Measurements from ENCODE around the gene UFD1. TPM values are rescaled to one million over a fixed set of nuclear protein-coding genes. Genes with fewer than 3 reads are reported as not detected.

The UFD1 gene
- total and polyA plus RNA-seq, 9 of the 15 experiments (the other 6 are each of a cell fraction or from before 2014, with no cell fraction given): 238 to 645 (median 363) TPM

GRCh38 chr22:19495562-19496323 lies 16.8 kb upstream of the UFD1 start (continued):
- TF ChIP-seq TAF1 (IDR thresholded peaks at IDR 0.05; ENCODE audit: control insufficient read depth, extremely low read depth, insufficient read depth, low read length, severe bottlenecking) (no peak), THRAP3 (IDR thresholded peaks at IDR 0.05; ENCODE audit: borderline replicate concordance) (no peak), NR2C2 (CRISPR knock-in tag; IDR thresholded peaks at IDR 0.05) (0 out of 2 replicates have a peak, but pooled peaks have one; percentile 4), NR2C2 (tag; IDR thresholded peaks at IDR 0.05) (no peak), ZBTB49 (CRISPR knock-in tag; IDR thresholded peaks at IDR 0.05; ENCODE audit: borderline replicate concordance) (no peak)

- peaks cover 97% of the 10 kb centered on the region for H3K36me3 ChIP-seq (ENCODE audit: control insufficient read depth, insufficient read depth, low read length)
- POLR2A ChIA-PET: interaction anchor here (0.5 to 7.8 kb wide), 11 partner anchors 8 to 99 kb away, joined by 3 to 95 read pairs (median 4); partner anchors contain the start of genes CDC45 and UFD1
- TF ChIP-seq ILK (tag; IDR thresholded peaks at IDR 0.05; ENCODE audit: borderline replicate concordance, low read depth) (no peak), ZNF583 (CRISPR knock-in tag; IDR thresholded peaks at IDR 0.05) (no peak)
Measured at GRCh38 chr22:19494676-19495173, 15.7 kb upstream of the UFD1 start.

More at GRCh38 chr22:19494676-19495173, 15.7 kb upstream of the UFD1 start:
- FAIRE-seq (no peak), ATAC-seq (no peak), DNase-seq (ENCODE audit: extremely low read depth in 1 of 4, low spot score in 3 of 4) (no peak)
- in situ Hi-C loops (cut with MboI): no loop called here
- intact Hi-C loops (cut with micrococcal nuclease): no loop called here
- H3K4me2 ChIP-seq (ENCODE audit: insufficient read depth, low read length): no peak overlapping the region
- H4K20me1 ChIP-seq (replicated peaks; ENCODE audit: control insufficient read depth, insufficient read depth, low read length): no peaks in the 10 kb centered on the region; the same call in 1 of the 2 replicates
- H3K9me1 ChIP-seq (ENCODE audit: control insufficient read depth, insufficient read depth, low read length): no peaks in the 10 kb centered on the region
- H3K4me3 ChIP-seq: no peak overlapping the region
- no peaks in the 10 kb centered on the region for H3K27me3 ChIP-seq (ENCODE audit: control insufficient read depth in 2 of 2, insufficient read depth in 2 of 2, low read length in 2 of 2)
- BruUV-seq (replicated peaks): no TSS peak
- no peaks in the 10 kb centered on the region for H3K9me3 ChIP-seq (replicated peaks; ENCODE audit: control insufficient read depth, insufficient read depth, low read depth, low read length)
- H2AFZ ChIP-seq (ENCODE audit: low read depth, low read length): no peak overlapping the region
- H3K79me2 ChIP-seq (ENCODE audit: control insufficient read depth, insufficient read depth, low read length): peaks cover 13% of the 10 kb centered on the region
- no peak overlapping the region for H3K27ac ChIP-seq (ENCODE audit: extremely low read depth, low read depth, low read length)
- H3K4me1 ChIP-seq (replicated peaks in 1 of 2; ENCODE audit: control insufficient read depth in 2 of 2, insufficient read depth in 2 of 2, low read length in 2 of 2): no peaks in the 10 kb centered on the region; a peak in 2 of 5 replicates
- 96% methylated on average over 6 of the region's 6 CpGs for WGBS (ENCODE audit: insufficient coverage, low coverage, missing lambda C conversion rate)
- CTCF ChIA-PET (ENCODE audit: low intra/inter-chr PET ratio): interaction anchor here (3.1 kb wide), 1 partner anchor 135 kb away, joined by 27 read pairs; no protein-coding TSS in a partner anchor
- H3K9ac ChIP-seq (ENCODE audit: insufficient read depth in 1 of 2, low read depth in 2 of 2, low read length in 2 of 2): no peak overlapping the region; a peak in 1 of 4 replicates
